HepG2 (cell line): ENCODE data around the gene SLC38A3. TPM values are rescaled to one million over a fixed set of nuclear protein-coding genes. Genes with fewer than 3 reads are reported as not detected.

Experiments
- CREM ChIP-seq, 2 experiments: sonication (generic) in 1 of 2; formaldehyde crosslinking in 1 of 2; IDR thresholded peaks; 2 replicates each; pipeline versions ENCODE4 v1.4.0 to v1.6.1; 2016 to 2020; ENCODE audit warnings: antibody characterized with exemption in 1 of 2, mild to moderate bottlenecking in 1 of 2, missing genetic modification reagents in 1 of 2
- DR1 ChIP-seq: sonication (generic); formaldehyde crosslinking; IDR thresholded peaks from 2 replicates; pipeline ENCODE4 v1.8.0; 2021; ENCODE audit warnings: mild to moderate bottlenecking, missing genetic modification reagents, inconsistent platforms
- EED ChIP-seq: sonication (generic); formaldehyde crosslinking; IDR thresholded peaks from 2 replicates; pipeline ENCODE4 v1.5.0; 2020; ENCODE audit warnings: mild to moderate bottlenecking, missing genetic modification reagents
- ETV6 ChIP-seq: sonication (generic); formaldehyde crosslinking; conservative IDR thresholded peaks from 2 replicates; pipeline ENCODE4 v1.4.0; 2020; ENCODE audit warnings: missing genetic modification reagents
- HDAC1 ChIP-seq: sonication (generic); formaldehyde crosslinking; IDR thresholded peaks from 2 replicates; pipeline ENCODE4 v1.5.1; 2020; ENCODE audit warnings: mild to moderate bottlenecking, missing genetic modification reagents
- KDM4B ChIP-seq: sonication (generic); formaldehyde crosslinking; IDR thresholded peaks from 2 replicates; pipeline ENCODE4 v1.4.0; 2020; ENCODE audit warnings: missing genetic modification reagents
- MLX ChIP-seq: IDR thresholded peaks from 2 replicates; pipeline ENCODE4 v1.6.1; 2016
- MXD4 ChIP-seq: IDR thresholded peaks from 2 replicates; pipeline ENCODE4 v1.6.1; 2016; ENCODE audit warnings: mild to moderate bottlenecking, missing biosample characterization, missing genetic modification reagents
- PHB2 ChIP-seq: fragments of 450-650 bp; IDR thresholded peaks from 2 replicates; pipeline ENCODE4 v1.6.1; 2018; ENCODE audit not compliant: partially characterized antibody
- SIX4 ChIP-seq: sonication (generic); formaldehyde crosslinking; IDR thresholded peaks from 2 replicates; pipeline ENCODE4 v1.4.0; 2020; ENCODE audit warnings: missing genetic modification reagents
- SMARCE1 ChIP-seq: fragments of 450-650 bp; IDR thresholded peaks from 2 replicates; pipeline ENCODE4 v1.6.1; 2017; ENCODE audit warnings: borderline replicate concordance
- TBX2 ChIP-seq: sonication (generic); formaldehyde crosslinking; IDR thresholded peaks from 2 replicates; pipeline ENCODE4 v1.5.0; 2020; ENCODE audit warnings: missing genetic modification reagents, mild to moderate bottlenecking, borderline replicate concordance
- TCF7 ChIP-seq: sonication (generic); IDR thresholded peaks from 2 replicates; pipeline ENCODE4 v1.6.1; 2016; ENCODE audit warnings: antibody characterized with exemption, low read depth
- YY1 ChIP-seq: IDR thresholded peaks from 2 replicates; pipeline ENCODE4 v1.6.1; 2011; ENCODE audit warnings: low read length, low read depth, moderate library complexity, mild to moderate bottlenecking; ENCODE audit not compliant: insufficient read depth, insufficient replicate concordance
- ZNF101 ChIP-seq: sonication (generic); formaldehyde crosslinking; IDR thresholded peaks from 2 replicates; pipeline ENCODE4 v1.4.0; 2020; ENCODE audit warnings: mild to moderate bottlenecking, low read depth, missing genetic modification reagents, borderline replicate concordance
- ZNF512B ChIP-seq: sonication (generic); formaldehyde crosslinking; IDR thresholded peaks from 2 replicates; pipeline ENCODE4 v1.5.1; 2020; ENCODE audit warnings: missing genetic modification reagents, mild to moderate bottlenecking, borderline replicate concordance
- ZNF580 ChIP-seq: IDR thresholded peaks from 2 replicates; pipeline ENCODE4 v1.6.1; 2016; ENCODE audit warnings: low read depth, borderline replicate concordance
- ZNF891 ChIP-seq: sonication (generic); formaldehyde crosslinking; IDR thresholded peaks from 2 replicates; pipeline ENCODE4 v1.5.0; 2020; ENCODE audit warnings: mild to moderate bottlenecking, missing genetic modification reagents
- polyA plus RNA-seq, 8 experiments: library from polyadenylated mRNA; depleted of rRNA in 3 of 8; stranded (reverse) in 7 of 8; unstranded in 1 of 8; fragments of >200 nt; fragmentation: Illumina TruSeq in 4 of 8; extraction: Trizol in 4 of 8; gene quantifications; 2 replicates each; pipeline versions ENCODE4 v1.2.1 to v1.2.3, GENCODE V29; 2011 to 2016; ENCODE audit warnings: low read depth in 4 of 8, missing spikeins in 1 of 8, mixed read lengths in 1 of 8; ENCODE audit not compliant: insufficient read depth in 1 of 8
- total RNA-seq, 5 experiments: library from RNA; depleted of rRNA; stranded (reverse); fragments of >200 nt; fragmentation: Illumina TruSeq; extraction: Trizol; gene quantifications; 2 replicates each; pipeline ENCODE4 v1.2.3, GENCODE V29; 2016; ENCODE audit warnings: low read depth in 1 of 5
- TF ChIP-seq, protein P1 (sequence below): sonication (generic); formaldehyde crosslinking; IDR thresholded peaks from 2 replicates; pipeline ENCODE4 v1.8.0; 2022; ENCODE audit warnings: mild to moderate bottlenecking, missing genetic modification reagents, moderate library complexity
- TF ChIP-seq, protein P2 (sequence below): sonication (generic); formaldehyde crosslinking; IDR thresholded peaks from 2 replicates; pipeline ENCODE4 v1.9.0; 2021; ENCODE audit warnings: missing genetic modification reagents, mild to moderate bottlenecking, borderline replicate concordance
- TF ChIP-seq, protein P3 (sequence below): sonication (generic); formaldehyde crosslinking; IDR thresholded peaks from 2 replicates; pipeline ENCODE4 v1.4.0; 2020; ENCODE audit warnings: mild to moderate bottlenecking, missing genetic modification reagents

SLC38A3 gene
- total and polyA plus RNA-seq, 2 of the 13 experiments (the other 11 are each of a cell fraction or from before 2014, with no cell fraction given), result 29.8 to 164 TPM

DNA sequence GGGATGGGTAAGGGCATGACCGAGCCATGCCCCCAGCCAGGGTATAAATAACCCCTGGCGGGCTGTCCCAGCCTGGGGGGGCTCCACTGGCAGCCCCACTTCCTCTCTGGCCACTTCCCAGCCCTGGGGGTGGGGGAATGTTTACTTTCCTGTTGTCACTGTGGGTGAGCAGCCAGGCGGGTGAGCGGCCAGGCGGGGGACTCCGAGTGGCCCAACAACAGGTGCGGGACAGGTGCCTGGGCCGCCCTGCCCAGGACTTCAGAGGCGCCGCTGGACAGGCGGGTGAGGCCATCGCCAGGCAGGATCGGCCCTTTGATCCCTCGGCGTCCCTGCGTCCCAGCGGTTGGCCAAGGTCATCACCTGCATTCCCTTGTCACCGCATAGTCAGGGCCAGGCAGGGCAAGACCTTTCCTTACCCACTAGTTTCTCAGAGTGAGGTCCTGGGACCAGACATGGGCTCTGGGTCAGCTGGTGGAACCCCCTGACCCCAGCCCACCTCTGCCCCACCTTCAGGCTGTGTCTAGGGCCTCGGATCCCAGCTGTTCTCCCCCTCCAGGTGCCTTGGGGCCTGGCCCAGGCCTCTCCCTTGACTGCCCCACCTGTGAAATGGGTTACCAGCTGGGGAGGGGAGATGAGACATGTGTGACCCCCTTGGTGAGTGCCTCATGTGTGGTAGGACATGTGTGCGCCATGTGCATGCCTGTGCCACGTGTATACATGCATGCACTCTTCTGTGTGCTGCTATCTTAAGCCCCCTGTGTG is 33.4 kb upstream of the SLC38A3 start (continued):
- TF ChIP-seq ETV6 (CRISPR knock-in tag) (peak; percentile 93), CREM (IDR thresholded peaks at IDR 0.05) (peak; percentile 76; the same call in 1 of the 2 replicates), CREM (CRISPR knock-in tag; IDR thresholded peaks at IDR 0.05) (no peak), TCF7 (peak; percentile 100), PHB2 (no peak), DR1 (no peak), SMARCE1 (no peak), ZNF512B (no peak), TBX2 (CRISPR knock-in tag) (peak; percentile 100), ZNF891 (CRISPR knock-in tag) (peak; percentile 91), ZNF580 (CRISPR knock-in tag) (peak; percentile 96), EED (CRISPR knock-in tag) (no peak), MLX (CRISPR knock-in tag) (peak; percentile 96), HDAC1 (peak; percentile 99), YY1 (peak; percentile 49), KDM4B (CRISPR knock-in tag) (peak; percentile 96), MXD4 (CRISPR knock-in tag) (peak; percentile 75; the same call in 1 of the 2 replicates), SIX4 (peak; percentile 74; the same call in 1 of the 2 replicates), ZNF101 (no peak)
- TF ChIP-seq, protein P1, sequence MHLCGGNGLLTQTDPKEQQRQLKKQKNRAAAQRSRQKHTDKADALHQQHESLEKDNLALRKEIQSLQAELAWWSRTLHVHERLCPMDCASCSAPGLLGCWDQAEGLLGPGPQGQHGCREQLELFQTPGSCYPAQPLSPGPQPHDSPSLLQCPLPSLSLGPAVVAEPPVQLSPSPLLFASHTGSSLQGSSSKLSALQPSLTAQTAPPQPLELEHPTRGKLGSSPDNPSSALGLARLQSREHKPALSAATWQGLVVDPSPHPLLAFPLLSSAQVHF (CRISPR knock-in tag), result no peak
- TF ChIP-seq, protein P2, sequence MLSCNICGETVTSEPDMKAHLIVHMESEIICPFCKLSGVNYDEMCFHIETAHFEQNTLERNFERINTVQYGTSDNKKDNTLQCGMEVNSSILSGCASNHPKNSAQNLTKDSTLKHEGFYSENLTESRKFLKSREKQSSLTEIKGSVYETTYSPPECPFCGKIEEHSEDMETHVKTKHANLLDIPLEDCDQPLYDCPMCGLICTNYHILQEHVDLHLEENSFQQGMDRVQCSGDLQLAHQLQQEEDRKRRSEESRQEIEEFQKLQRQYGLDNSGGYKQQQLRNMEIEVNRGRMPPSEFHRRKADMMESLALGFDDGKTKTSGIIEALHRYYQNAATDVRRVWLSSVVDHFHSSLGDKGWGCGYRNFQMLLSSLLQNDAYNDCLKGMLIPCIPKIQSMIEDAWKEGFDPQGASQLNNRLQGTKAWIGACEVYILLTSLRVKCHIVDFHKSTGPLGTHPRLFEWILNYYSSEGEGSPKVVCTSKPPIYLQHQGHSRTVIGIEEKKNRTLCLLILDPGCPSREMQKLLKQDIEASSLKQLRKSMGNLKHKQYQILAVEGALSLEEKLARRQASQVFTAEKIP (CRISPR knock-in tag), result no peak
- TF ChIP-seq, protein P3, sequence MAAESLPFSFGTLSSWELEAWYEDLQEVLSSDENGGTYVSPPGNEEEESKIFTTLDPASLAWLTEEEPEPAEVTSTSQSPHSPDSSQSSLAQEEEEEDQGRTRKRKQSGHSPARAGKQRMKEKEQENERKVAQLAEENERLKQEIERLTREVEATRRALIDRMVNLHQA, result 0 out of 2 replicates have a peak, but pooled peaks have one; percentile 50
